ENCODE data around the gene DNAJB5.
"Not testable (repeated sequence)": the region's sequence is repeated elsewhere in the genome, so short reads cannot be mapped to it uniquely, and the experiment has no call there.

Gene DNAJB5

DNA sequence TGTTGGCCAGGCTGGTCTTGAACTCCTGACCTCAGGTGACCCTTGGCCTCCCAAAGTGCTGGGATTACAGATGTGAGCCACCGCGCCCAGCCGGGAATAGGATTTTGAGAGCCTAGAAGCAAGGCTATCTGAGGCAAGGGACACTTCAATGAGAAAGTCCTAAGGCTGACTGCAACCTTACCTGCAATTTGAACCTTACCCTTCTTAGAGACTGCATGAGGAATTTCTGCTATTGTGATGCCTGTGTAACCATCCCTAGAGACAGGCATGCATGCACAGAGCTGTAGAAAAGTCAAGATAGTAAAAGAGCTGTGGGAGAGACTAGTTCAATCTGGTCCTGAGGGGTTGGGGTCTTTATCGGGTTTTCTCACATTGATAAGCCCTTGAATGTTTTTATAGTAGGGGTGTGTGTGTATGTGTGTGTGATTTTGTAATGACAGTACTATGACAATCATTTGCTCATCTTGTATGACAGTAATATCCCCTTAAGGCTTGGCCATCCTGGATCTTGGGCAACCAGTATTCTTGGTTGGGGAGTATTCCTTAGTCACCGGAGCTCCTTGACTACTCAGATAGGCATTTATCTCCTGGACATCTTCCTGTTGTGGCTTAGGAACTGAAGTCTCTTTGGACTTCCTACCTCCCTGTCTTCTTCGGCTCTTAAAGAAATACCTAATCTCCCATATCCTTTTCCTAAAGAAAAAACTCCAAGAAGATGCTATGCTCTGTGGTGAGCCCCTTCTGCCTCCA lies 11.2 kb downstream of the DNAJB5 start:
- no peak overlapping the region for H3K4me3 ChIP-seq (ENCODE audit: low read depth, low read length)
- DNase-seq (ENCODE audit: low read depth), result no peak
- TF ChIP-seq MAX (IDR thresholded peaks at IDR 0.05; ENCODE audit: low read depth, low read length) (no peak), MYC (IDR thresholded peaks at IDR 0.05; ENCODE audit: low read depth, low read length) (no peak), POLR2A (IDR thresholded peaks at IDR 0.05; ENCODE audit: extremely low read depth, insufficient read length) (no peak)
- TF ChIP-seq, protein P1, sequence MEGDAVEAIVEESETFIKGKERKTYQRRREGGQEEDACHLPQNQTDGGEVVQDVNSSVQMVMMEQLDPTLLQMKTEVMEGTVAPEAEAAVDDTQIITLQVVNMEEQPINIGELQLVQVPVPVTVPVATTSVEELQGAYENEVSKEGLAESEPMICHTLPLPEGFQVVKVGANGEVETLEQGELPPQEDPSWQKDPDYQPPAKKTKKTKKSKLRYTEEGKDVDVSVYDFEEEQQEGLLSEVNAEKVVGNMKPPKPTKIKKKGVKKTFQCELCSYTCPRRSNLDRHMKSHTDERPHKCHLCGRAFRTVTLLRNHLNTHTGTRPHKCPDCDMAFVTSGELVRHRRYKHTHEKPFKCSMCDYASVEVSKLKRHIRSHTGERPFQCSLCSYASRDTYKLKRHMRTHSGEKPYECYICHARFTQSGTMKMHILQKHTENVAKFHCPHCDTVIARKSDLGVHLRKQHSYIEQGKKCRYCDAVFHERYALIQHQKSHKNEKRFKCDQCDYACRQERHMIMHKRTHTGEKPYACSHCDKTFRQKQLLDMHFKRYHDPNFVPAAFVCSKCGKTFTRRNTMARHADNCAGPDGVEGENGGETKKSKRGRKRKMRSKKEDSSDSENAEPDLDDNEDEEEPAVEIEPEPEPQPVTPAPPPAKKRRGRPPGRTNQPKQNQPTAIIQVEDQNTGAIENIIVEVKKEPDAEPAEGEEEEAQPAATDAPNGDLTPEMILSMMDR (IDR thresholded peaks at IDR 0.05; ENCODE audit: low read depth, low read length), result no peak

DNA sequence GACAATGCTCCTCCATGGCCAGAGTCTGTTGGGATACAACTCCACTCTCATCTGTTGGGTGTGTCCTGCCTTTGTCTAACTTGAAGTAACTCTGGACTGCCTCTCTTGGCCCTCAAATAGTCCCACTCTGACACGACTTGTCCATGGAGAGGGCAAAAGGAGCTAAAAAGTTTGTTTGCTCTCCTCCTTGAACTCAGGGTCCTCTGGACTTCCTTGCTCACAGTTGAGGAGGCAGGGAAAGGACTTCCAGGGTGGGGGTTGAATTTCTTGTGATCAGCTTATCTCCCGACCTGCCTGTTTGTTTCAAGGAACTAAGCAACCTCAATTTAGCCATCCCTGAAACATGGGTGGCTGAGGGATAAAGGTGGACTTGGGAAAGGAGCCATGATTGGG lies 11.7 kb downstream of the DNAJB5 start:
- DNase-seq (ENCODE audit: low read depth), result no peak
- TF ChIP-seq POLR2A (IDR thresholded peaks at IDR 0.05; ENCODE audit: extremely low read depth, insufficient read length) (no peak), MYC (IDR thresholded peaks at IDR 0.05; ENCODE audit: low read depth, low read length) (no peak), MAX (IDR thresholded peaks at IDR 0.05; ENCODE audit: low read depth, low read length) (no peak)
- TF ChIP-seq, protein P1 (IDR thresholded peaks at IDR 0.05; ENCODE audit: low read depth, low read length), result no peak
- H3K4me3 ChIP-seq (ENCODE audit: low read depth, low read length), result no peak overlapping the region

GRCh38 chr9:35001803-35002502 lies 12.4 kb downstream of the DNAJB5 start:
- H3K4me3 ChIP-seq (ENCODE audit: low read depth, low read length), result no peak overlapping the region
- DNase-seq (ENCODE audit: low read depth), result no peak
- TF ChIP-seq, protein P1 (IDR thresholded peaks at IDR 0.05; ENCODE audit: low read depth, low read length), result no peak
- TF ChIP-seq MYC (IDR thresholded peaks at IDR 0.05; ENCODE audit: low read depth, low read length), result no peak
- no peak for TF ChIP-seq POLR2A (IDR thresholded peaks at IDR 0.05; ENCODE audit: extremely low read depth, insufficient read length)
- TF ChIP-seq MAX (IDR thresholded peaks at IDR 0.05; ENCODE audit: low read depth, low read length), result no peak

GRCh38 chr9:35002623-35003022 lies 13.1 kb downstream of the DNAJB5 start:
- H3K4me3 ChIP-seq (ENCODE audit: low read depth, low read length), result no peak overlapping the region
- TF ChIP-seq MAX (IDR thresholded peaks at IDR 0.05; ENCODE audit: low read depth, low read length) (no peak), MYC (IDR thresholded peaks at IDR 0.05; ENCODE audit: low read depth, low read length) (no peak), POLR2A (IDR thresholded peaks at IDR 0.05; ENCODE audit: extremely low read depth, insufficient read length) (no peak)
- TF ChIP-seq, protein P1 (IDR thresholded peaks at IDR 0.05; ENCODE audit: low read depth, low read length), result no peak
- DNase-seq (ENCODE audit: low read depth), result no peak

- not testable (repeated sequence) for DNase-seq (ENCODE audit: low read depth); H3K4me3 ChIP-seq (ENCODE audit: low read depth, low read length)
These were observed 14.8 kb downstream of the DNAJB5 start for GRCh38 chr9:35004299-35004698.

DNA sequence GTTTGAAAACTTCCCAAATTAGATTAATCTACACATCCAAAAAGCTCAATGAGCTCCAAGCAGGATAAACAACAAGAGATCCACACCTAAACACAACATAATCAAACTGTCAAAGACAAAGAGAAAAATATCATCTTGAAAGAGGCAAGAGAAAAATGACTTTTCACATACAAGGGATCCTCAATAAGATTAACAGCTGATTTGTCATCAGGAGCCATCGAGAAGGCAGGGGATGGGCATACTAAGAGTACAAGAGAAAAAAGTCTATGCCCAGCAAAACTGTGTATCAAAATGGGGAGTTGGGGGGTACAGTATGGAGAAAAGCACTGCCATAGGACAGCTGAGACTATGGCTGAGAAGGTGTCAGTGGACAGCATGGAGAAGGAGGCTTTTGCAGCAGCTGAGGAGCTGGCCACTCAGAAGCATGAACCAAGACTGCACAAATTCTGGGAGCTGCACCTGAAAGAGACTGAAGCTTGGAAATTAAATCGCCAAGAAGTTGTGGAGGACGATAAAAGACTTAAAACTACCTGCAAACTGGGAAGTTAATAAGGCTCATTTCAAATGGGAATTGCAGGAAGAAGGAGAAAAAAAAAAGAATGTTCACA lies 20.9 kb downstream of the DNAJB5 start:
- TF ChIP-seq POLR2A (IDR thresholded peaks at IDR 0.05; ENCODE audit: extremely low read depth, insufficient read length), result no peak
- no peak for TF ChIP-seq MAX (IDR thresholded peaks at IDR 0.05; ENCODE audit: low read depth, low read length)
- TF ChIP-seq, protein P1 (IDR thresholded peaks at IDR 0.05; ENCODE audit: low read depth, low read length), result no peak
- TF ChIP-seq MYC (IDR thresholded peaks at IDR 0.05; ENCODE audit: low read depth, low read length), result no peak
- DNase-seq (ENCODE audit: low read depth), result no peak
- H3K4me3 ChIP-seq (ENCODE audit: low read depth, low read length), result no peak overlapping the region

All from NB4 (cell line).